GM12891 (cell line): ENCODE measurements around the gene PSMD13.

Experiments
- POLR2A ChIP-seq: IDR thresholded peaks from 2 replicates; pipeline ENCODE4 v1.6.1; 2011; ENCODE audit warnings: low read depth, low read length, control low read depth
- POLR2AphosphoS5 ChIP-seq: IDR thresholded peaks from 2 replicates; pipeline ENCODE4 v1.6.1; 2011; ENCODE audit warnings: low read depth, low read length, control low read depth
- SPI1 ChIP-seq: IDR thresholded peaks from 2 replicates; pipeline ENCODE4 v1.6.1; 2011; ENCODE audit warnings: low read depth, low read length, control low read depth
- TAF1 ChIP-seq: IDR thresholded peaks from 2 replicates; pipeline ENCODE4 v1.6.1; 2011; ENCODE audit warnings: low read depth, low read length, control low read depth

GRCh38 chr11:285021-285893, 48.5 kb downstream of the PSMD13 start:
- no peak for TF ChIP-seq POLR2A
- TF ChIP-seq SPI1: no peak
- no peak for TF ChIP-seq TAF1
- TF ChIP-seq POLR2AphosphoS5: no peak
